Astrocyte of the spinal cord (primary cell): ENCODE results near the gene IQCN.

Experiments
- DNase-seq: peaks from one replicate; pipeline ENCODE4 v3.0.0; 2011; ENCODE audit warnings: low read depth, low spot score
- H3K4me3 ChIP-seq: 2 replicates; pipeline ENCODE4 v1.5.1; 2011; ENCODE audit warnings: low read depth, mild to moderate bottlenecking, low read length, moderate library complexity
- CTCF ChIP-seq: IDR thresholded peaks from 2 replicates; pipeline ENCODE4 v1.5.1; 2012; ENCODE audit warnings: low read depth, mild to moderate bottlenecking, low read length, inconsistent platforms
- in situ Hi-C: cut with HindIII; loops from 2 replicates; pipeline ENCODE4 v1.10.0; 2017; ENCODE audit warnings: low sequenced_read_pairs

Gene IQCN

DNA sequence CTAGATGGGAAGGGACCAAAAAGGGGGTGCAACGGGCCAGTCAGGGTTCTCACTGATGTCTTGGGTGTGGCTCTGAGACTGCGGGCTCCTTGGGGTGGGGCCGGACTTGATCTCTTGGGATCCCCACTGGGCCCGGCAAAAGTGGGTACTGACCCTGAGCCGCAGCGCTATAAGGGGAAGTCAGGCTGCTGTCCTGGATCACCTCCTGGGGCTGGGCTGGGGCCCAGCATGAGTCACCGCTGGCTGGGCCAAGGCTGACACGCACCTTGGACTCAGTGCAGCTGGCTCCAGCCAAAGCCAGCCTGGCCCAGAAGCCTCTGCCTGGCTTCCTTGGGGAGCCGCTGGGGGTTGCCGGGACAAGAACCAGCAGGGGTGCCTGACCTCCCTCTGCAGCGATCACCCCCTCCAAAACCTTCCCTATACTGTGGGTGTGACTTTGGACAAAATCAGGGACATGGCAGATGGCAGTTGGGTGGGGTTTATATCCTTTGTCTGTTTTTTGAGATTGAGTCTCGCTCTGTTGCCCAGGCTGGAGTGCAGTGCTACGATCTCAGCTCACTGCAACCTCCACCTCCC is 617 bp upstream of the IQCN start:
- peak; percentile 91 for DNase-seq
- no peak for TF ChIP-seq CTCF
- H3K4me3 ChIP-seq: no peak overlapping the region
- in situ Hi-C loops: no loop called here

- TF ChIP-seq CTCF: no peak
- no peak overlapping the region for H3K4me3 ChIP-seq
- DNase-seq: no peak
- in situ Hi-C loops: no loop called here
These were observed 562 bp downstream of the IQCN start for GRCh38 chr19:18273561-18274218.

- in situ Hi-C loops: no loop called here
- TF ChIP-seq CTCF: no peak
- DNase-seq: no peak
- no peak overlapping the region for H3K4me3 ChIP-seq
These were observed 2.8 kb downstream of the IQCN start for GRCh38 chr19:18271433-18271841.

- in situ Hi-C loops: no loop called here
- no peak overlapping the region for H3K4me3 ChIP-seq
- no peak for DNase-seq
These were observed 3.9 kb downstream of the IQCN start for GRCh38 chr19:18270326-18270725.

GRCh38 chr19:18269070-18269723 is 5.1 kb downstream of the IQCN start:
- no peak for DNase-seq
- TF ChIP-seq CTCF: no peak
- in situ Hi-C loops: no loop called here

More at GRCh38 chr19:18270326-18270725, 3.9 kb downstream of the IQCN start:
- TF ChIP-seq CTCF: no peak

DNA sequence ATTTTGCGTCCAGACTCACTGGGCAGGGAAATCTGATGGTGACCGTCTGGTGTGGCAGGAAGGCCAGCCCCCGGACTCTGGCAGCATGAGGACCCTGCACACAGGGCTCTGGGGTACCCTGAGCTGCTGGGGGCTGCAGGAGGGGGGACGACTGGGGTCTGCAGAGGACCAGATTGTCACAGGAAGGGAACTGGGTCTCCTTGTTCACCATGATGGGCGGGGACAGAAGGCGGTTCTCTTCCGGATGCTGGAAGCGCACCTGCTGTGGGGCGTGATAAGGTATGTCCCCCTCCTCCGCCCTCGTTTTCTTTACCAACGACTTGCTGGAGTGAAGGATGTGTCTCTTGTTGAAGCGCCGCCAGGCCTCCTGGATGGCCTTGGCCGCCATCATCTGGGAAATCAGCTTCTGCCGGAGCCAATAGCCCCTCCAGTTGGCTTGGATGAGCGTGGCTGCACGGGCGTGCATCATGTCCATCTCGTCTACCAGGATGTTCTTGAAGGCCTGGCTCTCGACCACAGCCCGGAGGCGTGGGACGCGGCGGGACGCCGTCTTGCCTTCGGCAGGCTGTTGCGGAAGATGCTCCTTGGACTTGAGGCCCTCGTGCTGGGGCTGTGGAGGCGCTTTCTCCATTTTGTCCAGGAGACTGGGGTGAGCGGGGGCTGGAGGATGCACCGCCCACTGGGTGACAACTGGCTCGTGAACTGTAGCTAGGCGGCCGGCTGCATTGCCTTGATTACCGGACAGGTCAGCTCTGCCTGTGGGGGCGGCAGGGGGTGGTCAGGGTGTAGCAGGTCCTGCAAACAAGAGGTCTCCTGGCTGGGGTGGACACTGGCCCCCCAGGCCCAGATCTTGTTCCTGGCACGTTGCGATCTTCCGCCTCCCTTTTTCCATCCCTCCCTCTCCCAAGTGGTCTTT is 7.2 kb downstream of the IQCN start:
- DNase-seq: no peak
- H3K4me3 ChIP-seq: no peak overlapping the region
- in situ Hi-C loops: no loop called here
- no peak for TF ChIP-seq CTCF

More at GRCh38 chr19:18269070-18269723, 5.1 kb downstream of the IQCN start:
- H3K4me3 ChIP-seq: no peak overlapping the region
